GM21360 (cell line): ENCODE measurements around the gene ZNF598.
A peak's percentile ranks its signal among the peaks of the same experiment; 100 is the strongest.
"Not testable (repeated sequence)": the region's sequence is repeated elsewhere in the genome, so short reads cannot be mapped to it uniquely, and the experiment has no call there.

Source experiments
- ATAC-seq: cut with Tn5 transposase; IDR thresholded peaks from one replicate; pipeline ENCODE4 v1.9.1; 2021; ENCODE audit warnings: mild to moderate bottlenecking, moderate library complexity; ENCODE audit not compliant: unreplicated experiment

The ZNF598 gene

GRCh38 chr16:1977875-1978268 is 31.7 kb downstream of the ZNF598 start:
- ATAC-seq, result no peak

DNA sequence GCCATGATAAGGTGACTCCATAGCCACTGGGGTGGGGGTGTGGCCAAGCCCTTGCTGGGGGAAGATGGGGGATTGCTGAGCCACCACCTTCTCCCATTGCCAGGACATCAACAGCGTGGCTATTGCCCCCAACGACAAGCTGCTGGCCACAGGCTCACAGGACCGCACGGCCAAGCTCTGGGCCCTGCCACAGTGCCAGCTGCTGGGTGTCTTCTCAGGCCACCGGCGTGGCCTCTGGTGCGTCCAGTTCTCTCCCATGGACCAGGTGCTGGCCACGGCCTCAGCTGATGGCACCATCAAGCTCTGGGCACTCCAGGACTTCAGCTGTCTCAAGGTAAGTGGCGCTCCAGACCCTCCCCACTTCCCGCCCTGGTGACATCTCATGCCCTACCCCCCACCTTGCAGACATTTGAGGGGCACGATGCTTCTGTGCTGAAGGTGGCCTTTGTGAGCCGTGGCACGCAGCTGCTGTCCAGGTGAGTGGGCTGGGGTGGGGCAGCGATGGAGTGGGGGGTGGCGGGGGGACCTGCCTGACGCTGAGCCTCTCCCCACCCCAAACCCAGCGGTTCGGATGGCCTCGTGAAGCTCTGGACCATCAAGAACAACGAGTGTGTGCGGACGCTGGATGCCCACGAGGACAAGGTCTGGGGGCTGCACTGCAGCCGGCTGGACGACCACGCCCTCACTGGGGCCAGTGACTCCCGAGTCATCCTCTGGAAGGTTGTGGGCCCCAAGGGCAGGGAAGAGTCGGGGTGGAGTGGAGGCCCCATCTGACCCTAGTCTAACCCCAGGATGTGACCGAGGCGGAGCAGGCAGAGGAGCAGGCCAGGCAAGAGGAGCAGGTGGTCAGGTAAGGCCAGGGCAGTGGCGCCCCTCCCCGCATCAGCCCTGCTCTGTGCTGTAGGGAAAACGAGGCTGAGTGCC is 32.4 kb downstream of the ZNF598 start:
- ATAC-seq, result no peak

GRCh38 chr16:1976216-1976520 is 33.5 kb downstream of the ZNF598 start:
- ATAC-seq, result no peak

GRCh38 chr16:1975432-1976215 is 34.0 kb downstream of the ZNF598 start:
- ATAC-seq, result no peak

DNA sequence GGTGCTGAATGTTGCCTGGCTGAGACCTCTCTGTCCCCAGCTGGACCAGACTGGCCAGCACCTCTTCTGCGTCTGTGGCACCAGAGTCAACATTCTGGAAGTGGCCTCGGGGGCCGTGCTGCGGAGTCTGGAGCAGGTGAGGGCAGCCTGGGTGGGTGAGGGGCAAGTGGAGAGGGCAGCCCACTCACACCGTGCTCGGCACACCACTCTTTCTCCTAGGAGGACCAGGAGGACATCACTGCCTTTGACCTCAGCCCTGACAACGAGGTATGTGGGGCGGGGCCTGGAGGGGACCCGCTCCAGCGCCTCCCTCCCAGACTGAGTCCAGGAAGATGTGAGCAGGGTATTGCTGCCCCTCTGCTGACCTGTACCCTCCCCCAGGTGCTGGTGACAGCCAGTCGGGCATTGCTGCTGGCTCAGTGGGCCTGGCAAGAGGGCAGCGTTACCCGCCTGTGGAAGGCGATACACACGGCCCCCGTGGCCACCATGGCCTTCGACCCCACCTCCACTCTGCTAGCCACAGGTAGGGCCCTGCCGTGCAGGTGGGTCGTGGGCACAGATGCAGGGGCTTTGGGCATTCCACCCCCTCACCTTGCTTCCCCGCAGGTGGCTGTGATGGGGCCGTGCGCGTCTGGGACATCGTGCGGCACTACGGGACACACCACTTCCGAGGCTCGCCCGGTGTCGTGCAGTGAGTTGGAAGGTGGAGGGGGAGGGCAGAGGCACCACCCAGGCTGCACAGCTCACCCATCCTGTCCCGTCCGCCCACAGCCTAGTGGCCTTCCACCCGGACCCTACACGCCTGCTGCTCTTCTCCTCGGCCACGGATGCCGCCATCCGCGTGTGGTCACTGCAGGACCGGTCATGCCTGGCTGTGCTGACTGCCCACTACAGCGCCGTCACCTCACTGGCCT is 35.2 kb downstream of the ZNF598 start:
- no peak for ATAC-seq

DNA sequence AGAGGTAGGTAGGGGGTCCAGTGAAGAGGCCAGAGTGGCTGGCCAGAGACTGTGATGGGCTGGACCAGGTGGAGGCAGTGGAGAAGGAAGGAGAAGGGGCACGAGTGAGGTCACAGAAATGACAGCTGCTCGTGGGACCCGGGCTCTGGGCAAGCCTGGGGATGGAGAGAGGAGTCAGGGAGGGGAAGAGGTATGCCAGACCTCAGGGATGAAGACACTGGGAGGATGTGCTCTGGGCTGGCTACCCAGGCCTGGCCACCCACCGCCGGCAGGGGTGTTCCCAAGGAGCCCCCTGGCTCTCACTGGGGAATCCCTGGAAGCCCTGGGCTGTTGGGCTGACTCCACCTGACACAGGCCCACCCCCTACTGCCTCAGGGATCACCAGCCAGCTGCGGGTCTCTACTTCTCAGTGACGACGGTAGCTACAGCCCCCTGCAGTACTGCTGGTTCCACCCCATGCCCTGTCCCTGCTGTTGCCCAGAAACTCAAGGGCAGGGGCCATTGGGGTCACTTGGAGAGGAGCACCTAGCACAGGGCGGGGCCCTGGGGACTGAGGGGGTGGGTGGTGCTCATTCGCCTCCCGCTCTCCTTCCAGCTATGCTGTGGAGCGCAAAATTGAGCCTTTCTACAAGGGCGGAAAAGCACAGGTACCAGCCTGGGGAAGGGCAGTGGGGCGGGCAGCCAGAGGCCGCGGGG is 36.0 kb downstream of the ZNF598 start:
- no peak for ATAC-seq

DNA sequence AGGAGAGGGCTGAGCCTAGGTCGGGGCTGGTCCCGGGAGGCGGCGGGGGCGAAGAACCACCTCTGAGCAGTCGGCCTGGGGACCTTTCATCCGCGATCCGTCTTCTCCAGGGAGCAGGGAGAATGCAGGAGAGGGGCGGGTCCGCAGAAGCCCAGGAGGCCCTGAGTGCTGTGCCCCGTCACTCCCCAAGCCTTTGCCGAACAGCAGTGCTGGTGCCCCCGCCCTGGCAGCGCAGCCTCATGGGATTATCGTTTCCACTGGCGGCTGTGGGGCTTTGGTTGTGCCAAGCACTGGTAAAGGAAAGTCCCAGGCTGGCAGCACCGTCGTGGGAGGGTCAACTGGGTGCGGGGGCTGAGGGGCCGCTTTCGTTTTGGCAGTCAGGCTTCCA is 37.1 kb downstream of the ZNF598 start:
- no peak for ATAC-seq

GRCh38 chr16:1971796-1972489 is 37.7 kb downstream of the ZNF598 start, which contains the start of gene TBL3:
TSS of gene TBL3 (plus strand) at chr16:1972053. CDS start at chr16:1972165, 112 bp downstream.
- ATAC-seq, result peak; percentile 73

DNA sequence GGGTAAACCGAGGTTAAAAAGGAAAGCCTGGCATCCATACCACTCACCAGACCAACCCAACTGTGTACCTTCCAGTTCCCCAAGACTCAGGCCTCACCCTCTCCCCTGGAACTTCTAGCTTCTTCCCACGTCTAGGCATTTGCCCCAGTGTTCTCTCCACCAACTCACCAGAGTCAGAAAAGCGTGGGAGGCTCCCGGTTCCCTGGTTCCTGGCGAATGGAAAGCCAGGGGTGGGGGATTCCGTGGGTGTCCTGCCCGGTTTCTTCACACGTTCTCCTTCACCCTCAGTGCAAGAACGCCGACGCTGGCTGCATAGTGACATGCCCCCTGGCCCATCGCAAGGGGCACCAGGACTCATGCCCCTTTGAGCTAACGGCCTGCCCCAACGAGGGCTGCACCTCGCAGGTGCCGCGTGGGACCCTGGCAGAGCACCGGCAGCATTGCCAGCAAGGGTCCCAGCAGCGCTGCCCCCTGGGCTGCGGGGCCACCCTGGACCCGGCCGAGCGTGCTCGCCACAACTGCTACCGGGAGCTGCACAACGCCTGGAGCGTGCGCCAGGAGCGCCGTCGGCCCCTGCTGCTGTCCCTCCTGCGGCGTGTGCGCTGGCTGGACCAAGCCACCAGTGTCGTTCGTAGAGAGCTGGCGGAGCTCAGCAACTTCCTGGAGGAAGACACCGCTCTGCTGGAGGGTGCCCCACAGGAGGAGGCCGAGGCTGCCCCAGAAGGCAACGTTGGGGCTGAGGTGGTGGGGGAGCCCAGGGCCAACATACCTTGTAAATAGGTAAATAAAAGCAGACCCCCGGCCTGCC is 41.3 kb downstream of the ZNF598 start:
- no peak for ATAC-seq

GRCh38 chr16:1966460-1966859 is 43.2 kb downstream of the ZNF598 start, which contains the start of gene RNF151:
TSS of gene RNF151 (plus strand) at chr16:1966856. CDS start at chr16:1966882, 26 bp downstream.
- ATAC-seq, result no peak

GRCh38 chr16:1965396-1966001 is 44.1 kb downstream of the ZNF598 start:
- ATAC-seq, result no peak

GRCh38 chr16:1964506-1965395 is 44.9 kb downstream of the ZNF598 start, which contains the start of gene RPS2:
TSS of gene RPS2 (minus strand) at chr16:1964826. CDS start at chr16:1964625, 201 bp downstream.
- peak; percentile 73 for ATAC-seq

GRCh38 chr16:1963806-1964505 is 45.7 kb downstream of the ZNF598 start:
- ATAC-seq, result no peak

DNA sequence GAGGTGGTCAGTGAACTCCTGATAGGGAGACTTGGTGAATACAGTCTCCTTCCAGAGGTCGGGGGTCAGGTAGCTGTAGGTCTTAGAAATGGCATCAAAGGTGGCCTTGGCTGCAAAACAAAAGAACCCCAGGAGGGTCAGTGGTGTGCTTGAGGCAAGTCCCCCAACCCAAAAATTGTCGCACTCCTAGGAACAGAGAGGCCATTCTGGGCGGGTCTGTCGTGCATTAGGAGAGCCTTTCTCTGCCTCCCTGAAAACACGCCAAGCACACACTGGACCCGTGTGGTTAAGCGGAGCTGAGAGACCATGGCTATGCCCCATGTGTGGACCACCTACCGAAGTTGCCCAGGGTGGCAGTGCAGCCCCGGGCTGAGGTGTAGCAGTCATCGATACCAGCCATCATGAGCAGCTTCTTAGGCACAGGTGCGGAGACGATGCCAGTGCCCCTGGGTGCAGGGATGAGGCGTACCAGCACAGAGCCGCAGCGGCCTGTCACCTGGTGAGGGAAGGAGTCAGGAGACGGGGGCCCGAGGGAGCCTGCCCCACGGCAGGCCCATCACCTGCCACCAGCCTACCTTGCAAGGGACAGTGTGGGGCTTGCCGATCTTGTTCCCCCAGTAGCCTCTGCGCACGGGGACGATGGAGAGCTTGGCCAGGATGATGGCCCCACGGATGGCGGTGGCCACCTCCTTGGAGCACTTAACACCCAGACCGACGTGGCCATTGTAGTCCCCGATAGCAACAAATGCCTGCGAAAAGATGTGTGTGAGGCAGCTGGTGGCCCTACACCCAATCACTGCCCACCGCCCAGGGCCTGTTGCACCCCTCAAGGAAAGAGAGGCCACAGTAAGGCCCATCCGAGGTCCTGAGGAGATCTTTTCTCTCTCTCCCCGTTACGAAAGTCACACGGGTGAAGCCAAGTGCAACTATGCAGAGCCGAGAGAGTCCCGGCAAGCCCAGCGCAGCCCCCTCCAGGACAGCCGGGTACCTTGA is 47.2 kb downstream of the ZNF598 start:
- not testable (repeated sequence) for ATAC-seq

- no peak for ATAC-seq
Observed at GRCh38 chr16:1961651-1962067, 48.0 kb downstream of the ZNF598 start.
